Prostate gland (tissue), 2 donors: ENCODE data around the gene UBD.

ENCODE experiments used
- POLR2AphosphoS5 ChIP-seq: sonication (generic); formaldehyde crosslinking; IDR thresholded peaks from one replicate; pipeline ENCODE4 v1.6.1; 2017; ENCODE audit warnings: antibody characterized with exemption
- TF ChIP-seq, protein P1 (sequence below), 4 experiments: fragments of 200-600 bp in 2 of 4; fragments of 450-650 bp in 2 of 4; sonication (generic) in 2 of 4; IDR thresholded peaks; 1 replicate in 3 of 4; 2 replicates in 1 of 4; pipeline ENCODE4 v1.5.1; 2016 to 2019; ENCODE audit warnings: antibody characterized with exemption in 4 of 4, mild to moderate bottlenecking in 2 of 4, moderate library complexity in 2 of 4

DNA sequence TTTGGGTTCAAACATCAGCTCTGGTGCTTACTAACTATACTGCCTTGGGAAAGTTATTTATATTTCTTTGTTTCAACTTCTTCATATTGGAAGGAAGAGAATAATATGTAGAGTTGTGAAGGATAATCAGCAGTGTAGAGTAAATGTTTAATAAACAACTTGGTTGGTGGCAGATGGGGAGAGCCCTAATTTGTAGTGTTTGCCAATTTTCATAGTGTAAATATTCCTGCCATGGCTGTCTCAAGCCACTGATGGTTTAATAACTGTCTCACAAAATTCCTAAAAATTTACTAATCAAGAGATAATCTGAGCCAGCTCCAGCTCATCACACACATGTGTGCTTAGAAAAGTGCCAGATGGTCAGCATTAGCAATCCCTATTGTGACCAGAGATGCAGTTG, 25.3 kb upstream of the UBD start, which contains the start of gene OR2H2:
- TF ChIP-seq, protein P1, sequence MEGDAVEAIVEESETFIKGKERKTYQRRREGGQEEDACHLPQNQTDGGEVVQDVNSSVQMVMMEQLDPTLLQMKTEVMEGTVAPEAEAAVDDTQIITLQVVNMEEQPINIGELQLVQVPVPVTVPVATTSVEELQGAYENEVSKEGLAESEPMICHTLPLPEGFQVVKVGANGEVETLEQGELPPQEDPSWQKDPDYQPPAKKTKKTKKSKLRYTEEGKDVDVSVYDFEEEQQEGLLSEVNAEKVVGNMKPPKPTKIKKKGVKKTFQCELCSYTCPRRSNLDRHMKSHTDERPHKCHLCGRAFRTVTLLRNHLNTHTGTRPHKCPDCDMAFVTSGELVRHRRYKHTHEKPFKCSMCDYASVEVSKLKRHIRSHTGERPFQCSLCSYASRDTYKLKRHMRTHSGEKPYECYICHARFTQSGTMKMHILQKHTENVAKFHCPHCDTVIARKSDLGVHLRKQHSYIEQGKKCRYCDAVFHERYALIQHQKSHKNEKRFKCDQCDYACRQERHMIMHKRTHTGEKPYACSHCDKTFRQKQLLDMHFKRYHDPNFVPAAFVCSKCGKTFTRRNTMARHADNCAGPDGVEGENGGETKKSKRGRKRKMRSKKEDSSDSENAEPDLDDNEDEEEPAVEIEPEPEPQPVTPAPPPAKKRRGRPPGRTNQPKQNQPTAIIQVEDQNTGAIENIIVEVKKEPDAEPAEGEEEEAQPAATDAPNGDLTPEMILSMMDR (IDR thresholded peaks at IDR 0.05), result no peak
- TF ChIP-seq POLR2AphosphoS5, result no peak
